Prostate gland (tissue), 2 donors: ENCODE results near the gene HPS3.

Experiments
- CTCF ChIP-seq, 4 experiments: fragments of 200-600 bp in 2 of 4; fragments of 450-650 bp in 2 of 4; sonication (generic) in 2 of 4; IDR thresholded peaks; 1 replicate in 3 of 4; 2 replicates in 1 of 4; pipeline ENCODE4 v1.5.1; 2016 to 2019; ENCODE audit warnings: antibody characterized with exemption in 4 of 4, mild to moderate bottlenecking in 2 of 4, moderate library complexity in 2 of 4
- POLR2A ChIP-seq: fragments of 450-650 bp; IDR thresholded peaks from one replicate; pipeline ENCODE4 v1.6.1; 2016; ENCODE audit warnings: antibody characterized with exemption, mild to moderate bottlenecking

GRCh38 chr3:149153402-149153801, 24.0 kb downstream of the HPS3 start:
- no peak for TF ChIP-seq CTCF (IDR thresholded peaks at IDR 0.05)
- no peak for TF ChIP-seq POLR2A
